Upper lobe of left lung (tissue), 4 donors: Measurements from ENCODE around the gene CYP26A1.

ENCODE experiments used
- EP300 ChIP-seq, 4 donors: sonication (generic); formaldehyde crosslinking; IDR thresholded peaks; one replicate each; pipeline ENCODE4 v1.5.1; 2017; ENCODE audit warnings: antibody characterized with exemption in 4 of 4, control low read depth in 2 of 4
- TF ChIP-seq, protein P1 (sequence below), 6 experiments: fragments of 450-650 bp in 4 of 6; fragments of 200-600 bp in 2 of 6; sonication (generic) in 2 of 6; IDR thresholded peaks; one replicate each; pipeline ENCODE4 v1.5.1; 2016 to 2019; ENCODE audit warnings: antibody characterized with exemption in 6 of 6

DNA sequence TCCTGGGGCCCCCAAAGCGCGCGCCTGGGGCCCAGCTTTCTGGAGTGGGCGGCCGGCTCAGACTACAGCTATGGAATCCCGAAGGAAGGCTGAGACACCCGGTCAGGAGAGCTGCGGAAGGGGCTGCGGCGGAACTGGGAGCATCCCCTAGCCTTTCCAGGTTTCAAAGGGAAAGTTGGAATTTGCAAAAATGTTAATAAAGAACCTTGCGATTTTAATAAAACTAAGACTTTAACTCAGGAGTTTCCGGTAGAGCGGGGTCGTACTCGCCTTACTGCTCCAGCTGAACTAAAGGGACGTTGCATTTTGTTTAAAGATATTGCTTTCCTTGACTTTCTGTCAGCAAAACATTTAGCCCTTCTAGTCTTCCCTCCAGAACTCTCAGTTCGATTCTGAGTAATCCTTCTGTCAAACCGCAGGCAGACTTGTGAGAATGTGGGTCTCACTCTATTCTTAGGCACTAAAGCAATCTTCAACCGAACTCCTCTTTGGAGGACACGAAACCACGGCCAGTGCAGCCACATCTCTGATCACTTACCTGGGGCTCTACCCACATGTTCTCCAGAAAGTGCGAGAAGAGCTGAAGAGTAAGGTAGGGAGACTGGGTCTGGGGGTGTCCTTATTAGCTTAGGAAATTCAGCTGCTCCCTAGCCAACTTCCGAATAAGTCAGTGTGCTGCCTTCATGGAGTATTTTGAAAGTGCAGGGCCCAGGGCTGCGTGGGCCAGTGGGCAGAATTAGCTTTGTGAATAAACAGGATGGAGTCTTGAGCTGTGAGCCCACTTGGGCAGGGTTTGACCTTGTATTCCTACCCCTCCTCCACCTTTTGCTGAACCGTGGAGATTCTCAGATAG, 1.9 kb downstream of the CYP26A1 start:
- TF ChIP-seq, protein P1, sequence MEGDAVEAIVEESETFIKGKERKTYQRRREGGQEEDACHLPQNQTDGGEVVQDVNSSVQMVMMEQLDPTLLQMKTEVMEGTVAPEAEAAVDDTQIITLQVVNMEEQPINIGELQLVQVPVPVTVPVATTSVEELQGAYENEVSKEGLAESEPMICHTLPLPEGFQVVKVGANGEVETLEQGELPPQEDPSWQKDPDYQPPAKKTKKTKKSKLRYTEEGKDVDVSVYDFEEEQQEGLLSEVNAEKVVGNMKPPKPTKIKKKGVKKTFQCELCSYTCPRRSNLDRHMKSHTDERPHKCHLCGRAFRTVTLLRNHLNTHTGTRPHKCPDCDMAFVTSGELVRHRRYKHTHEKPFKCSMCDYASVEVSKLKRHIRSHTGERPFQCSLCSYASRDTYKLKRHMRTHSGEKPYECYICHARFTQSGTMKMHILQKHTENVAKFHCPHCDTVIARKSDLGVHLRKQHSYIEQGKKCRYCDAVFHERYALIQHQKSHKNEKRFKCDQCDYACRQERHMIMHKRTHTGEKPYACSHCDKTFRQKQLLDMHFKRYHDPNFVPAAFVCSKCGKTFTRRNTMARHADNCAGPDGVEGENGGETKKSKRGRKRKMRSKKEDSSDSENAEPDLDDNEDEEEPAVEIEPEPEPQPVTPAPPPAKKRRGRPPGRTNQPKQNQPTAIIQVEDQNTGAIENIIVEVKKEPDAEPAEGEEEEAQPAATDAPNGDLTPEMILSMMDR (IDR thresholded peaks at IDR 0.05) = no peak
- no peak for TF ChIP-seq EP300 (IDR thresholded peaks at IDR 0.05)
